HG02943 (cell line): ENCODE measurements around the gene VARS1.
"Not testable (repeated sequence)": the region's sequence is repeated elsewhere in the genome, so short reads cannot be mapped to it uniquely, and the experiment has no call there.

Experiments used
- ATAC-seq: cut with Tn5 transposase; IDR thresholded peaks from one replicate; pipeline ENCODE4 v1.9.1; 2021; ENCODE audit warnings: mild to moderate bottlenecking, low read depth, moderate library complexity; ENCODE audit not compliant: unreplicated experiment

Gene VARS1

DNA sequence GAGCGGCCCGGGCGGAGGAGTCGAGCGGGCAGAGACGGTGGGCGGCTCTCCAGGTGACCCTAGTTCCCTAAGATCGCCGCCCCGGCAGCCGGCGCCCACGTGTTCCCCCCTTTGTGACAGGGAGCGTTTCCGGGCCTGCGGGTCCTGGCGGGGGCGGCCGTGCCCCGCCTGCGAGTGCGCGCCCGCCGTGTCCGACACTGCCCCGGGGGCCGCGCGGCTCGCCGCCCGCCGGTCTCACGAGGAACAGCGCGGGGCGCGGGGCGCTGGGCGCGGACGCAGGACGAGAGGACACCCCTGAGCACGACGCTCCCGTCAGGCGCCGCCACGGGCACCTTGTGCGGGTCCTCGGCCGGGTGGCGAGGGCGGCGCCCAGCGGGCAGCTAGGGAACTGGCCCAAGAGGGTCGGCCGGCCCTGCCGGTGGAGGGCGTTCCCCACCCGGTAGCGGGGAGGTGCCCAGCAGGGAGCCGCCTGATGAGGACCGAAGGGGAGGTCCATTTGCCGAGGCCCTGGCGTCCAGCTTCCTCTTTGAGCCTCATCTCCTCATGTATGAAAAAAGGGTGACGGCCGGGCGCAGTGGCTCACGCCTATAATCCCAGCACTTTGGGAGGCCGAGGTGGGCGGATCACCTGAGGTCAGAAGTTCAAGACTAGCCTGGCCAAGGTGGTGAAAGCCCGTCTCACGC is at the start of gene VARS1:
TSS of gene VARS1 (minus strand) at position 137 of the 683 bp plus-strand sequence. CDS start 535 bp downstream, outside the sequence.
- peak; percentile 73 for ATAC-seq

DNA sequence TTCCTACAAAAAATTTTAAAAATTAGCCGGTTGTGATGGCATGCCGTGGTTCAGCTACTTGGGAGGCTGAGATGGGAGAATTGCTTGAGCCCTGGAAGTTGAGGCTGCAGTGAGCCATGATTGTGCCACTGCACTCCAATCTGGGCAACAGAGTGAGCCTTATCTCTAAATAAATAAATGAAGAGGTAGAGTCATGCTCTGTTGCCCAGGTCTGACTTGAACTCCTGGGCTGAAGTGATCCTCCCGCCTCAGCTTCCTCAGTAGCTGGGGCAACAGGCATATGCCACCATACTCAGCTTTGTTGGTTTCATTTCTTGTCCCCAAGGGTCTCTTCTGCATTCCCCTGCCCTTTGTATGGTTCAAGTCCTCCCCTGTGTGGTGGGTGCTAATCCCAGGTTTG is 49.0 kb upstream of the VARS1 start:
- no peak for ATAC-seq

GRCh38 chr6:31842053-31842452 is 46.5 kb upstream of the VARS1 start:
- ATAC-seq = no peak

- not testable (repeated sequence) for ATAC-seq
Observed at GRCh38 chr6:31839779-31840126, 44.2 kb upstream of the VARS1 start.

- no peak for ATAC-seq
Observed at GRCh38 chr6:31838968-31839367, 43.4 kb upstream of the VARS1 start.

DNA sequence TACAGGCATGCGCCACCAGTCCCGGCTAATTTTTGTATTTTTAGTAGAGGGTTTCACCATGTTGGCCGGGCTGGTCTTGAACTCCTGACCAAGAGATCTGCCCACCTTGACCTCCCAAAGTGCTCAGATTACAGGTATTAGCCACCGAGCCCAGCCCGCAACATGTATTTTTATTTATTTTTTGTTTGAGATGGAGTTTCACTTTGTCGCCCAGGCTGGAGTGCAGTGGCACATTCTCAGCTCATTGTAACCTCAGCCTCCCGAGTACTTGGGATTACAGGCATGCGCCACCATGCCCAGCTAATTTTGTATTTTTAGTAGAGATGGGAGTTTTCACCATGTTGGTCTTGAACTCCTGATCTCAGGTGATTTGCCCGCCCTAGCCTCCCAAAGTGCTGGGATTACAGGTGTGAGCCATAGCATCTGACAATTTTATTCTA is 42.6 kb upstream of the VARS1 start:
- ATAC-seq = not testable (repeated sequence)

DNA sequence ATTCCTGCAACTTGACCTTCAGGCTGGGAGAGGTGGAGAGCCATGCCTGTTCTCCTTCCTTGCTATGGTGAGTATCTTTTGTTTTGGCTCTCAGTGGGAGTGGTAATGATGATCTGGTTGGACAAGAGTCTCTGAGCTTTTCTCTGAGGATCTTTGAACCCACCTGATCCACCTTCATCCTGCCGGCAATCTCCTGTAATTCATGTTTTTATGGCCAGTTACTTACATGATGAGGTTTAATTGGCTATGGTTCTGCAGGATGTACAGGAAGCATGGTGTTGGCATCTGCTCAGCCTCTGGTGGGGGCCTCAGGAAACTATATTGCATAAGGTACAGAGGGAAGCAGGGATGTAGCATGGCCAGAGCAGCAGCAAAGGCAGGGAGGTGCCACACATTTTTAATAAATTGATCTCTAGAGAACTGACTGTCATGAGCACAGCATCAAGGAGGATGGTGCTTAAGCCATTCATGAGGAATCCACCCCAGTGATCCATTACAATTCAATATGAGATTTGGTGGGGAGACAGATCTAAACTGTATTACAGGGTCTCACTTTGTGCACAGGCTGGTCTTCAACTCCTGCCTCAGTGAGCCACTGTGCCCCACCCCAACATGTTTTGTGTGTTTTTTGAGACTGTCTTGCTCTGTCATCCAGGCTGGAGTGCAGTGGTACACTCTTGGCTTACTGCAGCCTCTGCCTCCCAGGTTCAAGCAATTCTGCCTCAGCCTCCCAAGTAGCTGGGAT is 42.0 kb upstream of the VARS1 start:
- ATAC-seq = no peak

DNA sequence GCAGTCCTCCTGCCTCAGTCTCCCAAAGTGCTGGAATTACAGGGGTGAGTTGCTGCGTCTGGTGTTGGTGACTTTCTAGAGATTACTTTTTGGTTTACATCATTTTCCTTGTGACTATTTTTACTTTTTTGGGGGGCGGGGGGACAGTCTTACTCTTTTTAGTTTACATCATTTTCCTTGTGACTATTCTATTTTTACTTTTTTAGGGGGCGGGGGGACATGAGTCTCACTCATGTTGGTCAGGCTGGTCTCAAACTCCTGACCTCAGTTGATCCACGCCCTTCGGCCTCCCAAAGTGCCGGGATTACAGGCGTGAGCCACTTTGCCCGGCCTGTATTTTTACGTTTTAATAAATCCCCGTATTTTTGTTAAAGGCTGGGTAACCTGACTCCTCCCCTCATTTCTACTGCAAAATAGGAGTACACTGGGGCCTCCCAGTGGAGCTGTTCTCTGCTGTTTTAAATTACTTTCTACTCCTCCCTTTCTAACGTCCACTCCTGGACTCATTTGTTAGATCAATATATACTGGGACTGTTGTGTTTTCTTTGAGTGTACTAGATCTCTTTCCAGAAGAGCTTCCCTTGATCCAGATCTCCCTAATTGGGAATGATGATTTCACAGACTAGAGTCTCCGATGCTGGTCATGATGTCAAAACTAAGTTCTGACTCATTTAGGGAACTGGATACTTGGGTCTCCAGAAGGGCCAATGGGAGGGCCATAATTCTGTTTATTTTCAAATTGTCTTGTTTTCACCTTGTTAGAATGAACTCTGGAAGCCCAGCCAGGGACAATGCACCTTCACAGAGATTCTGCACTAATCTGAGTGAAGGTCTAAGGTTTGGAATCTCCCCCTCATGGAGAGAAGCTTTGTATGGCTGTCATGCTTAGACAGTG is 41.2 kb upstream of the VARS1 start:
- no peak for ATAC-seq

DNA sequence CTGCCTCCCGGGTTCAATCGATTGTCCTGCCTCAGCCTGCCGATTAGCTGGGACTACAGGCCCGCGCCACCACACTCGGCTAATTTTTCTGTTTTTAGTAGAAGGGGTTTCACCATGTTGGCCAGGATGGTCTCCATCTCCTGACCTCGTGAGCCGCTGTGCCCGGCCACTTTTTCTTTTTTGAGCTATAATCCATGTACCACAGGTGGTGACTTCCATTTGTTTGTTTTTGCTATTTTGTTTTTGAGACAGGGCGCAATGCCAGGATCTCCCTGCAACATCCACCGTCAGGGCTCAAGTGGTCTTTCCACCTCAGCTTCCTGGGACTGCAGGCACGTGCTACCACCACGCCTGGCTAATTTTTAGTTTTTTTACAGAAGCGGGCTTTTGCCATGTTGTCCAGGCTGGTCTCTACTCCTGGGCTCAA is 40.5 kb upstream of the VARS1 start:
- no peak for ATAC-seq

GRCh38 chr6:31834367-31835250 is 39.1 kb upstream of the VARS1 start:
- no peak for ATAC-seq

GRCh38 chr6:31831350-31832215 is 36.0 kb upstream of the VARS1 start:
- ATAC-seq = no peak

DNA sequence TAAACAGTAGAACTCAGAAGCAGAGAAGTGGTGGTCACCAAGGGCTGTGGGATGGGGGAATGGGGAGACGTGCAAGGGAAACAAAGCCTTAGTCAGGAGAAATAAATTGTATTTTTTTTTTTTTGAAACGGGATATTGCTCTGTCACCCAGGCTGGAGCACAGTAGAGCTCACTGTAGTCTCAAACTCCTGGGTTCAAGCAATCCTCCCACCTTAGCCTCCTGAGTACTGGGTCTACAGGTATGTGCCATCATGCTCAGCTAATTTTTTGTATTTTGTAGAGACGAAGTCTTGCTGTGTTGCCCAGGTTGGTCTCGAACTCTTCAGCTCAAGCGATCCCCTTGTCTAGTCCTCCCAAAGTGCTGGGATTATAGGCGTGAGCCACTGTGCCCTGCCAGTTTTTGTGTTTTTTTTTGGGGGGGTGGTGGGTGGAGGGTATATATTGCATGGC is 35.4 kb upstream of the VARS1 start:
- ATAC-seq = no peak

DNA sequence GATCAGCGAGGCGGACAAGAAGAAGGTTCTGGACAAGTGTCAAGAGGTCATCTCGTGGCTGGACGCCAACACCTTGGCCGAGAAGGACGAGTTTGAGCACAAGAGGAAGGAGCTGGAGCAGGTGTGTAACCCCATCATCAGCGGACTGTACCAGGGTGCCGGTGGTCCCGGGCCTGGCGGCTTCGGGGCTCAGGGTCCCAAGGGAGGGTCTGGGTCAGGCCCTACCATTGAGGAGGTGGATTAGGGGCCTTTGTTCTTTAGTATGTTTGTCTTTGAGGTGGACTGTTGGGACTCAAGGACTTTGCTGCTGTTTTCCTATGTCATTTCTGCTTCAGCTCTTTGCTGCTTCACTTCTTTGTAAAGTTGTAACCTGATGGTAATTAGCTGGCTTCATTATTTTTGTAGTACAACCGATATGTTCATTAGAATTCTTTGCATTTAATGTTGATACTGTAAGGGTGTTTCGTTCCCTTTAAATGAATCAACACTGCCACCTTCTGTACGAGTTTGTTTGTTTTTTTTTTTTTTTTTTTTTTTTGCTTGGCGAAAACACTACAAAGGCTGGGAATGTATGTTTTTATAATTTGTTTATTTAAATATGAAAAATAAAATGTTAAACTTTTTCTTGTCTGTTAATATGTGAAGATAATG is 34.2 kb upstream of the VARS1 start:
- ATAC-seq = no peak

DNA sequence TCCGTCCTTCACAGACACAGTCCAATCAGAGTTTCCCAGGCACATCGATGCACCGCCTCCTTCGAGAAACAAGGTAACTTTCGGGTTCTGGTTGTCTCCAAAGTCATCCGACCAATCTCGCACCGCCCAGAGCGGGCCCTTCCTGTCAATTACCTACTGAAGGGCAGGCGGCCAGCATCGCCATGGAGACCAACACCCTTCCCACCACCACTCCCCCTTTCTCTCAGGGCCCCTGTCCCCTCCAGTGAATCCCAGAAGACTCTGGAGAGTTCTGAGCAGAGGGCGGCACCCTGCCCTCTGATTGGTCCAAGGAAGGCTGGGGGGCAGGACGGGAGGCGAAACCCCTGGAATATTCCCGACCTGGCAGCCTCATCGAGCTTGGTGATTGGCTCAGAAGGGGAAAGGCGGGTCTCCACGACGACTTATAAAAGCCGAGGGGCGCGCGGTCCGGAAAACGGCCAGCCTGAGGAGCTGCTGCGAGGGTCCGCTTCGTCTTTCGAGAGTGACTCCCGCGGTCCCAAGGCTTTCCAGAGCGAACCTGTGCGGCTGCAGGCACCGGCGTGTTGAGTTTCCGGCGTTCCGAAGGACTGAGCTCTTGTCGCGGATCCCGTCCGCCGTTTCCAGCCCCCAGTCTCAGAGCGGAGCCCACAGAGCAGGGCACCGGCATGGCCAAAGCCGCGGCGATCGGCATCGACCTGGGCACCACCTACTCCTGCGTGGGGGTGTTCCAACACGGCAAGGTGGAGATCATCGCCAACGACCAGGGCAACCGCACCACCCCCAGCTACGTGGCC is 31.9 kb upstream of the VARS1 start, which contains the start of gene HSPA1B:
TSS of gene HSPA1B (plus strand) at position 453 of the 794 bp plus-strand sequence. CDS start at position 666, 213 bp downstream.
- peak; percentile 57 for ATAC-seq

GRCh38 chr6:31826793-31827285 is 31.3 kb upstream of the VARS1 start:
- peak; percentile 8 for ATAC-seq

DNA sequence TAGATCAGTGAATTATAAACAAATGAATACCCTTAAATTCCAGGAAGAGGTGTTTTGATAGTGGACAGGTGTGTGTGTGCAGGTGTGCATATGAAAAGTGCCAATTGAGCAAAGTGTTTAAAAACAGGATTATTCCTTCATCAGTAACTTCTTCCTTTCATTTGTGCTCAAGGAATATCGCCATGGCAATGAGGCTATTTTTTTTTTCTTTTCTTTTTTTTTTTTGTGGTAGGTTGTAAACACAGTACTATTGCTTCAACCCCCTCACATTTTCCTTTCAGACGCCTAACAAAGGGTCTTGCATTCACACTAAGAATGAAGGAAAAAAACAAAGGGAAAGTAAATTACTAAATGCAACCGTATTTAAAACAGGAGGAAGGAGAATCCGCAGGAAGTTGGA is 30.0 kb upstream of the VARS1 start:
- no peak for ATAC-seq

DNA sequence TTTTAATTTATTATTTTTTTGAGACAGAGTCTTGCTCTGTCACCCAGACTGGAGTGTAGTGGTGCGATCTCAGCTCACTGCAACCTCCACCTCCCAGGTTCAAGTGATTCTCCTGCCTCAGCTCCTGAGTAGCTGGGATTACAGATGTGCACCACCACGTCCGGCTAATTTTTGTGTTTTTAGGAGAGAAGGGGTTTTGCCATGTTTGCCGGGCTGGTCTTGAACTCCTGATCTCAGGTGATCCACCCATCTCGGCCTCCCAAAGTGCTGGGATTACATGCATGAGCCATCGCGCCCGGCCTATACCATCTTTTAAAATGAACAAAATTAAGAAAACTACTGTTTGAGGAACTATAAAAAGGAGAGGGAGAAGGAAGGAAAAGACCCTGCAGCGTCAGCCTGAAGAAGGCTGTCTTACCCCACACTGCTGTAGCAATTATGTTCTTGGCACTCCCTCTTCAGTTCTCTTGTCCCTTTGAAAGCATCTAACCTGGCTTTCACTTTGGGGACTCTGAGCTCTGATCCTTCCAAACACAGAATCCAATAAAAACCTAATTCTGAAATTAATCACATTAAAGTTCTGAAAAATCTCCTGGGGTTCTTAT is 28.1 kb upstream of the VARS1 start:
- not testable (repeated sequence) for ATAC-seq
